SIG-M5 treated with dmso at 0.1 percent for 504 hours (cell line): ENCODE data around the gene SYNDIG1.

ENCODE experiments used
- DNase-seq: peaks from one replicate; lab custom pipeline; 2025; ENCODE audit not compliant: unreplicated experiment; lab: John Stamatoyannopoulos, UW

The SYNDIG1 gene

GRCh38 chr20:24470746-24471582, 1.5 kb downstream of the SYNDIG1 start:
- DNase-seq, result no peak

- DNase-seq, result no peak
Observed at GRCh38 chr20:24472426-24472825, 3.0 kb downstream of the SYNDIG1 start.

GRCh38 chr20:24473435-24474223, 4.2 kb downstream of the SYNDIG1 start:
- DNase-seq, result no peak

- DNase-seq, result no peak
Observed at GRCh38 chr20:24477831-24478547, 8.6 kb downstream of the SYNDIG1 start.

- no peak for DNase-seq
Observed at GRCh38 chr20:24478584-24478983, 9.2 kb downstream of the SYNDIG1 start.

GRCh38 chr20:24479106-24479505, 9.7 kb downstream of the SYNDIG1 start:
- no peak for DNase-seq

GRCh38 chr20:24479595-24479994, 10.2 kb downstream of the SYNDIG1 start:
- DNase-seq, result no peak

- no peak for DNase-seq
Observed at GRCh38 chr20:24480509-24480908, 11.1 kb downstream of the SYNDIG1 start.

GRCh38 chr20:24481173-24481572, 11.7 kb downstream of the SYNDIG1 start:
- DNase-seq, result no peak

GRCh38 chr20:24483435-24484080, 14.1 kb downstream of the SYNDIG1 start:
- DNase-seq, result no peak

- no peak for DNase-seq
Observed at GRCh38 chr20:24484081-24484450, 14.6 kb downstream of the SYNDIG1 start.

GRCh38 chr20:24485981-24486380, 16.6 kb downstream of the SYNDIG1 start:
- no peak for DNase-seq

- no peak for DNase-seq
Observed at GRCh38 chr20:24487240-24487639, 17.8 kb downstream of the SYNDIG1 start.

GRCh38 chr20:24487648-24488047, 18.2 kb downstream of the SYNDIG1 start:
- no peak for DNase-seq

- no peak for DNase-seq
Observed at GRCh38 chr20:24488064-24488799, 18.8 kb downstream of the SYNDIG1 start.

GRCh38 chr20:24488800-24489175, 19.4 kb downstream of the SYNDIG1 start:
- DNase-seq, result no peak

GRCh38 chr20:24489193-24489592, 19.8 kb downstream of the SYNDIG1 start:
- DNase-seq, result no peak

GRCh38 chr20:24489631-24490260, 20.3 kb downstream of the SYNDIG1 start:
- DNase-seq, result no peak

GRCh38 chr20:24490598-24490997, 21.2 kb downstream of the SYNDIG1 start:
- DNase-seq, result no peak
